Measurements from ENCODE around the gene DENND1A.
"Not testable (repeated sequence)": the region's sequence is repeated elsewhere in the genome, so short reads cannot be mapped to it uniquely, and the experiment has no call there.

The DENND1A gene

GRCh38 chr9:123411636-123412035 lies 518.3 kb downstream of the DENND1A start:
- DNase-seq (ENCODE audit: low spot score): no peak

DNA sequence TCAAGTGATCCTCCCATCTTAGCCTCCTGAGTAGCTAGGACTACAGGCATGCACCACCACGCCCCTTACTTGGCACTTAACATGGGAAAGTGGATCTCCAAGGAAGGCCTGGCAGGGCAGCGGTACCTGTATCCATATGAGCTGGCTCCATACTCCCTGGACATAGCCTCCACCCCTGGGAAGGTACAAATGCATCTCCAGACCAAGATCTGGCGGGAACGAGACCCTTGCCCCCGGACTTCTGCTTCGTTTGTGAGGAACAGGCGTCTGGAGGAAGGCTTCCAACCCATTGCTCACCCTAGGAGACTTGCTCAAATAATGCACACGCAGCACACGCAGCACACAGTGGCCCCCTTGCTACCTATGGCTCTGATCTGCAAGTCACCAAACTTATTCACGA lies 518.7 kb downstream of the DENND1A start:
- DNase-seq (ENCODE audit: low spot score): no peak

DNA sequence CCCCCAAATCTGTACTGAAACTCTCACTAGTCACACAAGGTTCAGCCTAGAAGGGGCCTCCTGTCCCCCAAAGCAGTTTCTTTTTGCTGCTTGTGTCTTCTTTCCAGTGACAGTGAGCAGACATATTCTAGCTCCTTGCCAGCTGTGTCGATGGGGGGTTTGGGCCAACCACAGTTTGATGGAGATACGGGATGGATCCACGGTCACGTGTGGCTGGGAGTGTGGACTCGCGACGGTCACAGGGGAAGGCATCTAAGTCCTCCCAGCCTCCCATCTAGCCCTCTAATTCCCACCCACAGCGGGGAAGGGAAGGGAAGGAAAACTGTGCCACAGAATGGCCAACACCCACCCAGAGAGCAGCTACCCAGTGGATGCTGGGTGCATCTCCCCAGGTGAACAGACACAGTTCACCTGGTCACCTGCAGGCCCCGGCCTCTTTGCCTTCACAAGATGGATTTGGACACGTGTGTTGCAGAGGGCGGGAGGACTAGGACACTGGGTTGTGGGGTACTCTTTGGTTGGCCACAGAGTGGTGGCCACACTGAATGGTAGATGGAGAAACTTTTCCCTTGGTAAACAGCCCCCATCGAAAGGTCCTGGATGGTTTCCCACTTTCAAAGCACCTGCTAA lies 519.5 kb downstream of the DENND1A start:
- no peak for DNase-seq (ENCODE audit: low spot score)

- DNase-seq (ENCODE audit: low spot score): no peak
Measured at GRCh38 chr9:123408313-123409262, 521.3 kb downstream of the DENND1A start.

GRCh38 chr9:123407217-123407851 lies 522.6 kb downstream of the DENND1A start:
- no peak for DNase-seq (ENCODE audit: low spot score)

DNA sequence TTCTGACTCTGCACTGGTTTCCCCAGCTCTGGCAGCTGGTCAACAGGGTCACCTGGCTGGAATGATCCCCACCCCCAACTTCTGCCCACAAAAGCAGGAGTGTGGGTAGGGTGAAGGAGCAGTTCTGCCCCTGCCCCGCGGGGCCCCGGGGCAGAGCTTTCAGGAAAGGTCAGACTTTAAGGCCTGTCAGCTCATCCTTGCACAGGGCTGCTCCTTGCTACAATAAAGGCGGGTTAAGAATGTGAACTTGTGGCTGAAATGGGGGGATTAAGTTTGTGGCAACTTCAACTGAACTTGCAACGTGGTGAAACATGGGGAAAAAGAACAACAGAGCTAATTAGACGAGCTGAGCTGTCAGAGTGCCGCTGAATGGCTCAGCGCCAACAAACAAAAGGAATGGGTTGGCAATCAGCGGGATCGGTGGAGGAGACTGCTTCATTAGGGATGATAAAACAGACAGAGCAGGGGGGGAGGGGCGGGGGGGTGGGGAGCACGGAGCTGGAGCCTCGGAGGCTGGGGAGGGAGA lies 523.2 kb downstream of the DENND1A start:
- DNase-seq (ENCODE audit: low spot score): no peak

GRCh38 chr9:123406016-123406415 lies 523.9 kb downstream of the DENND1A start:
- DNase-seq (ENCODE audit: low spot score): no peak

DNA sequence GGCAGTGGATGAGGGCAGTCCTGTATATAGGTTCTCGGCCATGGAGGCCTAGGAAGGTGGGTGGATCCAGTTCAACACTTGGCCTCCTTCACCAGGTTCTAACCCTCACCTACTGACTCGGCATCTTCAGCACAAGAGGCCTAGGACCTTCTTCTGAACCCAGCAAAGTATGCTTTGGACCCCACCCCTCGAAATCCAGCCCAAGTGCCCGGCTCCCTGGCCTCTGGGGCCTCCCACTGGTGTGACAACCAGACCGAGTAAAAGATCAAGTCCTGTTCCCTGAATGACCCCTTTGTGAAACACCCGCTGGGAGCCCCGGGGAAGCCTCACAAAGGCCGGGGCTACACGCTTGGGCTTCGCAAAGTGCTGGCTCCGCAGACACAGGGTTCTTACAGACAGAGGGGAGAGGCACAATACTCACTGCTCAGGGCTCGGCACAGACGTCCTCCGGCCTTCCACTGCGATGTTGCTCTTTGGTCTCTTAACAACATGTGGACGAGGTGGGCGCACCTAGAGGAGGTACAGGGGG lies 526.9 kb downstream of the DENND1A start:
- no peak for DNase-seq (ENCODE audit: low spot score)

- DNase-seq (ENCODE audit: low spot score): peak; percentile 28
Measured at GRCh38 chr9:123401879-123402513, 527.9 kb downstream of the DENND1A start.

DNA sequence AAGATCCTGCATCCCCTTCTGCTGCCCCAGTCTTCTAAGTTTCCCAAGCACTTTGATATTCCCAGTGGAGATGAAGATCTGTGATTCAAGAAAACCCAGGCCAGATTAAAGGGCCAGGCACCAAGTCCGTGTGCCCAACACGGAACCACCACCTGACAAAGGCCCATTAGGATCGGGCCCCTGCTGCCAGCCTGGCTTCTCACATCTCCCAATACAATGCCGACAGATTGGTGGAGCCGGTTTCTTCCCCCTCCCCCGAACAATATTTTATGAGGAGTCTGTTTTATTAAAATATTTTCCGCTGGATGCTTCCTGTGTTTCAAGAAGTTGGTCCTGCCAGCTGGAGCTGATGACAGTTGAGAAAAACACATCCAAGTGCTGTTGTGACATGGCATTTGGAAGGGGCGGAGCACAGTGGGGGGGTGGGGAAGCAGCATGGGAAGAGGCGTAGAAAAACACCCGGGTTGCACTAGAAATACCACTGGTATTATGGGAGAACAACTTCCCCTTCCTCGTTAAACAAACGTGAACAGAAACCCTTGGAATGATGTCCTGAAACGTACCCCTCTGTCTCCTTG lies 528.9 kb downstream of the DENND1A start:
- DNase-seq (ENCODE audit: low spot score): no peak

DNA sequence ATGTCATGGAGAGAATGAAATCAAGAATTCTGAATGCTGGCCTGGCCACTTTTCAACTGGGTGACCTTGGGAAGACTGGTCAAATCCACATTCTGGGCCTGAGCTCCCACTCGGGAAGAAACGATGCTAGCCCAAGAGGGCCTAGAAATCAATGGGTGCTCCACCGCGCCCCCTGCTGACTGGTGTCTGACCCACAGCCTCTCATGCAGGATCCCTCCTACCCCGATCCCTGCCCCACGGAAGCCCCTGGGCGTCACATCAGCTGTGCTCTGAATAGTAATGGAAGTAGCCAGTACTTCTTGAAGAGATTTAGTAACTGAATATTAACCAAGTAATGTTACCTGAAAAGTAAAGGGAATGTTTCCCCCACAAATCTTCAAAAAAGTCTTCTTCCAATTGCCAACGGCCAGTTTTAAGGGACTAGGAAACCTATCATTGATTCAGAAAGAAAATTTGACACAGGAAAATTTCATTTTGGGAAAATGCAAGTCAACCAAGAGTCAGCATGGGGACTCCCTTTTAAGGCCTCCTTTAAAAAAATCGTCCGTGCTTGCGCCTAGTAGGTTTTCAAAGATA lies 530.0 kb downstream of the DENND1A start:
- DNase-seq (ENCODE audit: low spot score): peak; percentile 33

DNA sequence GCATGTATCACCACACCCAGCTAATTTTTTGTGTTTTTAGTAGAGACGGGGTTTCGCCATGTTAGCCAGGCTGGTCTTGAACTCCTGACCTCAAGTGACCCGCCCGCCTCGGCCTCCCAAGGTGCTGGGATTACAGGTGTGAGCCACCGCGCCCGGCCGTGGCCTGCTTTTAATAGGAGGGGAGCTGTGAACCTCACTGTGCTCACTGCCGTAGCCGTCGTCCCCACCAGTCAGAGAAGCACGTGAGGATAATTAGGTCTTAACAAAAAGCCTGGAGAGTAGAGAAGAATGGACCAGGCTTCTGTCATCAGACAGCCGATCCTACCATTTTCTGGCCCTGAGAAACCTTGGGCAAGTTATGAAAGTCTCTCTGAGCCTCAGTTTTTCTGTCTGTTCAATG lies 531.0 kb downstream of the DENND1A start:
- DNase-seq (ENCODE audit: low spot score): not testable (repeated sequence)

DNA sequence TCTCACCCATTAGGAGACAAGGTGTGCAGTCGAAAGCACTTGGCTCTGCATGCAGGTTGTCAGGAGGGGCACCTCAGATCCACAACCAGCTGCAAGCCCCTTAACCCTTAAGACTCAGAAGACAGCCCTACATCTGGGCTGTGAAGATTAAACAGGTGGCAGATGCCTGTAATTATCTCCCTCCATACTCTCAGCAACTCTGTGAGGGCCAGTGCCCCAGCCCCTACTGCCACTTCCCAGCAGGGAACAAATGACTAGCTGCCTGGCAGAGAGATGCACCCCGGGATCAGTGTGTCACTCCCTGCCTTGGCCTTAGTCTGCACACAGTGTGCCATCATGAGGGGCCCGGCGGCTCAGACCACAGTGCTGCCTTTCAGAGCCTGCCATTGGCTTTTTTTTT lies 532.0 kb downstream of the DENND1A start:
- DNase-seq (ENCODE audit: low spot score): no peak

- peak; percentile 61 for DNase-seq (ENCODE audit: low spot score)
Measured at GRCh38 chr9:123395689-123396511, 534.0 kb downstream of the DENND1A start.

DNA sequence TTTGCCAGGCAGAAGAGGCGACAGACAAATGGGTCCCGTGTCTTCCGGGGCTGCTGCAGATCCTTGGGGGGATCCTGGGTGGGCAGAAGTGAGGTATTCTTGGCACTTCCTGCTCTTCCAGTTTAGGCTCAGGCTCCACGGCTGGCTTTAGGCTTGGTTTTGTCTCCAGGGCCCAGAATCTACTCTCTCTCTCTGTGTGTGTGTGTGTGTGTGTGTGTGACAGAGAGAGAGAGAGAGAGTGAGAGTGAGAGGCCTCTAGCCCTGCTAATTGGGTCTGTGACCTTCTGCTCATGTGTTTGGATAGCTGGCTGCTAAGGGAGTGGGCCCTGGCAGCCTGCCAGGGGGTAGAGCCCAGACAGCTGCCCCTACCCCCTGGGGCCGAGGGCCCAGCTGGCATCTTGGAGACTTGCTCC lies 534.6 kb downstream of the DENND1A start:
- no peak for DNase-seq (ENCODE audit: low spot score)

DNA sequence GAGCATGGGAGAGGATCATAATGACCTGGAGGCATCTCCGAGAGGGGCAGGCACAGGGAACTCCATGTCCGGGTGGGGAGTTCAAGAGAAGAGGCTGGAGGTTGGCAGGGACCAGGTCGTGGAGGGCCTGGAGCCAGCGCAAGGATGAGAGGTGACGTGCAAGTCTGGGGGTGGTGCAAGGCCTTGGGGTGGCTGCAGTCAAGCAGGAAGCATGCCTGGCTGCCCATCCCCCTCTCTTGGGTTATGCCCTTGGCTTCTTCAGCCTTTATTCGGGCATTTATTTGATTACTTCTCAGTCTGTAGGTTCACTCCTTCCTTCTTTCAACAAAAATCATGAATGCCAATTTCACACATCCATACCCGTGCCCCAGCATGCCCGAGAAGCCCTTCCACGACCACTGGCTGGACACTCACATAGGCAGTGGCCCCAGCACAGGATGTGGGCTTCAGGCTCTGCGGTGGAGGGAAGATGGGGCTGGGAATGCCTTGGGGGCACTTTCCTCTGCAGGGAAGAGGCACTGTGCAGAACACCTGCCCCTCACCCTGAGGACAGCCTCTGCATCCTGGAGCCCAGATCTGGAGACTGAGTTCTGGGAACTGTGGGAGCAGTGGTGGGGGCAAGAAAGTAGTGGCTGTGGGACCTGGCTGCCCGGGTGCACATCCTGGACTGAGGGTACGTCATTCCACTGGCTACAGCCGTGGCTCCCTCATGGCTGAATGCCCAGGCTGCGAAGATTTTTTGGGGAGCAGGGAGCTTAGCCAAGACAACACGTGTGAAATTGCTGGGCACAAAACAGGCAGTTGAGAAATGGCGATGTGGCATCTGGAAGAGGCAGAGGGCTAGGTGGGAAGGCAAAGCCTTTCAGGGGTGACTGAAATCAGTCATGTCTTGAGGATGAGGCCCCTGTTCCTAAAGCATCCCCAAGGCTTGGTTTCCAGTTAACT lies 535.4 kb downstream of the DENND1A start:
- DNase-seq (ENCODE audit: low spot score): no peak

DNA sequence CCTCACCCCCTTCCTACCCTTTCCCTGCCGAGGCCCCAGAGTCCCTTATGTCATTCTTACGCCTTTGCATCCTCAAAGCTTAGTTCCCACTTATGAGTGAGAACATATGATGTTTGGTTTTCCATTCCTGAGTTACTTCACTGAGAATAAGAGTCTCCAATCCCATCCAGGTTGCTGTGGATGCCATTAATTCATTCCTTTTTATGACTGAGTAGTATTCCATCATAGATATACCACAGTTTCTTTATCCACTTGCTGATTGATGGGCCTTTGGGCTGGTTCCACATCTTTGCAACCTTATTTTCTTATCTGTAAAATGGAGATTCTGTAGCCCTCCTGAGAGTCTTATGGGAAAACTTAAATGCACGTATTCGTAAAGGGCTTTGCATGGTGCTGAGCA lies 537.1 kb downstream of the DENND1A start:
- DNase-seq (ENCODE audit: low spot score): no peak

- DNase-seq (ENCODE audit: low spot score): no peak
Measured at GRCh38 chr9:123391946-123392345, 538.0 kb downstream of the DENND1A start.

- no peak for DNase-seq (ENCODE audit: low spot score)
Measured at GRCh38 chr9:123391233-123391632, 538.7 kb downstream of the DENND1A start.
